ENCODE data around the gene TRAK1.

- TF ChIP-seq CTCF (conservative IDR thresholded peaks at IDR 0.05; ENCODE audit: low read length), result no peak
- TF ChIP-seq EZH2phosphoT487 (IDR thresholded peaks at IDR 0.05; ENCODE audit: borderline replicate concordance), result no peak
Measured at GRCh38 chr3:42071904-42072812, 19.0 kb upstream of the TRAK1 start.
